DMS53 treated with DMSO at 0.1 percent for 48 hours (cell line): ENCODE measurements around the gene PPP1R13B.
"Not testable (repeated sequence)": the region's sequence is repeated elsewhere in the genome, so short reads cannot be mapped to it uniquely, and the experiment has no call there.

Source experiments
- DNase-seq: peaks from one replicate; lab custom pipeline; 2025; ENCODE audit not compliant: unreplicated experiment; lab: John Stamatoyannopoulos, UW

The PPP1R13B gene

DNA sequence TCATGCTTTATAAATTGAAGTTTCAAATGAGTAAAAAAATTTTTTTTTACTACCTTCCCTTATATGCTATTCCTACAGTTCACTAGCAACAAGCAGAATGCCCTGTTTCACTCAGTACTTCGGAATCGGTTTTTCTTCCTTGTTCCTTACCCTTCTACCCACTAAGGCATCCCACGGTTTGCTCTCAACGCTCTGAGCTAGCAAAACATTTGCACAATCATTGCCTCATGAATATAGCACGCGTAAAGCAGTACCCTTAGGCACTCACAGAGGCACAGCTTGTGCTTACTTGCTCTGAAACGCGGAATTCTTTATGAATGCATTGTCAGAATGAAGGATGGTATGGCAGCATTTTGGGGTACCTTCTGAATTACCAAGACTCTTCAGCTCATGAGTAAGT lies 45.0 kb downstream of the PPP1R13B start:
- no peak for DNase-seq

DNA sequence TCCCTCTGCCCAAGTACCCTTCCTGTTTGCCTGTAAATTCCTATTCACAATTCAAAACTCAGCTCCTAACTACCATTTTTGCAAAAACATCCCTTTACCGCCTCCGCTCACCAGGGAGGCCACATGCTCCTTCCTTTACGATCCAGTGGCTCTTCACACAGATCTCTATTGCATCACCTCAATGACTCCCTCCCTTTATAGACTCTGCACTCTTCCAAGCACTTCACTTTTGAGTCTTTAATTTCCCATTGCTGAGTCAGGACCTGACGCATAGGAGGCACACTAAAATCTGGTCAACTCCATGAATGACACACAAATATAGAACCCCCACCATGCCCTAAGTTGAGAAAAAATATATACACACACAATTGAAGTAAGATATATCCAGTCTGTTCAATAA lies 45.9 kb downstream of the PPP1R13B start:
- no peak for DNase-seq

DNA sequence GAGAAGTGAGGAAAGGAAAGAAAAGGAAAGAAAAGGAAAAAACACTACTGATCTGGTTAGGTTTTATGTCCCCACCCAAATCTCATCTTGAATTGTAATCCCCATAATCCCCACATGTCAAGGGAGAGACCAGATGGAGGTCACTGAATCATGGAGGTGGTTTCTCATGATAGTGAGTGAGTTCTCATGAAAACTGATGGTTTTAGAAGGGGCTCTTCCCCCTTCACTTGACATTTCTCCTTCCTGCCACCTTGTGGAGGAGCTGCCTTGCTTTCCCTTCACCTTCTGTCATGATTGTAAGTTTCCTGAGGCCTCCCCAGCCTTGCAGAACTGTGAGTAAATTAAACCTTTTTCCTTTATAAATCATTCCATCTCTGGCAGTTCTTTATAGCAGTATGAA lies 54.2 kb downstream of the PPP1R13B start:
- not testable (repeated sequence) for DNase-seq

DNA sequence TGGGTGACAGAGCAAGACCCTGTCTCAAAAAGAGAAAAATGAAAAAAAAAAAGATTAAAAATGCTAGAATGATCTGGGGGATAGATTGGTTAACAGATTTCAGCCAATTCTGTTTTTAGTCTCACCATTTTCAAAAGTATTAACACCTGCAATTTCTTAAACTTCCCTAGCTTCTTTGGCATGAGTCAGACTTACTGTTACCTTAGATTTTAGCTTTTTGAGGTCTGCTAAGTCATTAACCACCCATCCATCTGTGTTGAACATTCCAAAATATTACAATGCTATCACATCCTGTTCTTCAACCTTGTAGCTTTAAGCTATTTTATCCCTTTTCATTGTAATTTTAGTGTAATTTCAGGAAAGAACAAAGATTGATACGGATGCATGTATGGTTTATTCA lies 59.3 kb downstream of the PPP1R13B start:
- DNase-seq, result no peak

DNA sequence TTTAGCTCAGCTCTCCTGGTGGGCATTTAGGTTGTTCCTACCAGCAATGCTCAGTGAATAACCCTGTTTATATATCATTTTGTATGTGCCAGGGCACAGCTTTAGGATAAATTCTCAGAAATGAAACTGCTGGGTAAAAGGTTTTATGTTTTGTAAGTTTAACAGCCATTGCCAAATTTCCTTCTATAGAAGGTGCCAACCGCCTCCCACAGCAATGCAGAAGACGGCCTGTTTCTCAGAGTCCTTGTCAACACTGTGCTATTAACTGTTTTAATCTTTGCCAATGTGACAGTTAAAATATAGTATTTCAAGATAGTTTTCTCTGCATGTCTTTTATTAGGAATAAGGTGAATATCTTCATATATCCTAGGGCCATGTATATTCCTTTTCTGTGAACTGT lies 65.0 kb downstream of the PPP1R13B start:
- DNase-seq, result no peak

DNA sequence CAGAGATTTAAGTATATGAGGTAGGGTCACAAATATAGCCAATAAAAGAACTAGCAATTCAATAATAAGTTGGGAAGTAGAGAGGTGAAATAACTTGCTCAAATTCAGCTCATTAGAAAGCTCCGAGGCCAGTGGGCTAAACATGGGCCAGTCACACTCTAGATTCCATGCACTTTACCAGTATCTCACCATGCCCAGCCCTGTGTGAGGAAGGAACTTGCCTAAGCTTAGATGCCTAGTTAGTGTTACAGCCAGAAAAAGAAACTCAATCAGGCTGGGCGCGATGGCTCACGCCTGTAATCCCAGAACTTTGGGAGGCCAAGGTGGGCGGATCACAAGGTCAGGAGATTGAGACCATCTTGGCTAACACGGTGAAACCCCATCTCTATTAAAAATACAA lies 71.1 kb downstream of the PPP1R13B start:
- DNase-seq, result not testable (repeated sequence)

DNA sequence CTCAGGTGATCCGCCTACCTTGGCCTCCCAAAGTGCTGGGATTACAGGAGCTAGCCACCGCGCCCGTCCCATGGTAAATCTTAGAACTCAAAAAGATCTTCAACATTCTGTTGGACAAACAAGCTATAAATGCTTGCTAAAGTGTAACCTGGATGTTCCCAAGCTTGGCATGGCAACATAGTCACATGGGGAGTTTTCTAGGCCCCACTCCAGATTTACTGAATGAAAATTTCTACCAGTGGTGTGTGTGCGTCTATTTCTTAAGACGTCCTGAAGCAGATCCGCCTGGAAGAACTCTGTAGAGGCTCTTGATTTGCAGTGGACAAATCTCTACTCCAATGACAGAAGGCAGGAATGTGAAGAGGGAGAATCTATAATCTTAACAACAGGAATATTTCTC lies 71.9 kb downstream of the PPP1R13B start:
- no peak for DNase-seq

DNA sequence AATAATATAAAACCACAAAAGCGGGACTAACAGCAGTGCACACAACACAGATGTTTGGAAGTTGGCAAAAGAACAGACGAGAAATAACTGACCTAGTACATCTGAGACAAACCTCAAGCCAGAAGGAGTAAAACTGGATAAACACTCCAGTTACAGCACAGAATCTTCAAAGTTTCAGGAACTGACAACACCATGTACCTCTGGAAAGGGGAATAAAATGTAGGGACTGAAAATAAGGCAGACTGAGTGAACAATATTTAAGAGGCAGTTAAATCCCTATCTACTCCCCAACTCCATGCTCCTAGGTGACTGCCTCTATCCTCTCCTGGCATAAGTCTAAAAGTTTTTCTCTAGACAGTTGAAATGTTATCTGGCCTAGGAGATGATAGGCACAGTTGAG lies 73.9 kb downstream of the PPP1R13B start:
- DNase-seq, result no peak

DNA sequence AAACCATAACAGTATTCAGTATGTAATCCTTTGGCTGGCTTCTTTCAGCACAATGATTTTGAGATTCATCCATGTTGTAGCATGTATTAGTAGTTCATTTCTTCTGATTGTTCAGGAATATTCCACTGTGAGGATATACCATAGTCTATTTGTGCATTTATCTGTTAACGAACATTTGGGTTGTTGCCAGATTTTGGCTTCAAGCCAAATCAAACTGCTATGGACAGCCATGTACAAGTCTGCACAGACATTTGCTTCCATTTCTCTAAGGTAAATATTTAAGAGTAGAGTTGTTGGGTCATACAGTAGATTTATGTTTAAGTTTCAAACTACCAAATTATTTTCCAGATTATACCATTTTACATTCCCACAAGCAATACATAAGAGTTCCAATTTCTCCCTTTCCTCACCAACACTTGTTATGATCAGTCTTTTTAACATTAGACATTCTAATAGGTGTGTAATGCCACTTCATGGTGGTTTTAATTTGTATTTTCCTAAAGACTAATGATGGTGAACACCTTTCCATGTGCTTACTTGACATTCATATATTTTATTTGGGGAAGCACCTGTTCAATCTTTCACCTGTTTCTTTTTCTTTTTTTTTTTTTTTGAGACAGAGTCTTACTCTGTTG lies 75.2 kb downstream of the PPP1R13B start:
- DNase-seq, result no peak

DNA sequence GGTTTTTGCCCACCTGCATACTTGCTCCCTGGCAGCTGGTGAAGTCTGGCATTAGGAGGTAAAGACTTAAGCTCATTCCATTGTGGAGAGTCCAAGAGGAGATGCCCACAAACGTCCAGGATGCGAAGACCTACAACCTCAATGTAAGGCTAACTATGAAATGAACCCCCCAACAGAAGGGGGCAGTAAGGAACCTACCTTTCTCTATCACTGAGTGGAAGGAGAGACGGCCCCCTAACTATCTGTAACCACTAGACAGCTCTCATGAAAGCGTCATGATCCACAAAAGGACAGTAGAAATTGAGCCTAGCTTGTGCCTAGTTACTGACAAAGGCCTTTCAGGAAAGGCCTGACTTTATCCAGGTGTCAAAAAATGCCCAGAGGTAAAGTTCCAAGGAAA lies 76.5 kb downstream of the PPP1R13B start:
- DNase-seq, result no peak

DNA sequence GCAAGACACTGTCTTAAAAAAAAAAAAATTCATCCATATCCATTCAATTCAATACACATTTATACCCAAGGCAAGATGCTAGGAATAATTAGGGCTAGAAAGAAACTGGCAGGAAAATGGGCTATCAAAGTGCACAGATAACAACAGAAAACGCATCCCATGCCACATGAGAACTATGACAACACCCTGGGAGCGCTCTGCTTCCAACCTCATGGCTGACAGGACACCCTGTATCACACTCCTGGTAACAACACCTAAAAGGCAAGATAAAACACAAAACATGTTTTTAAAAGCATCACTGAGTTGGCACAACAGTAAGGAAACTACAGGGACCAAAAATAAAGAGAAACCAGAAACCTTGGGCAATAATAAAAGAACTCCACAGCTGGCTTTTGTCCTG lies 76.9 kb downstream of the PPP1R13B start:
- DNase-seq, result no peak

DNA sequence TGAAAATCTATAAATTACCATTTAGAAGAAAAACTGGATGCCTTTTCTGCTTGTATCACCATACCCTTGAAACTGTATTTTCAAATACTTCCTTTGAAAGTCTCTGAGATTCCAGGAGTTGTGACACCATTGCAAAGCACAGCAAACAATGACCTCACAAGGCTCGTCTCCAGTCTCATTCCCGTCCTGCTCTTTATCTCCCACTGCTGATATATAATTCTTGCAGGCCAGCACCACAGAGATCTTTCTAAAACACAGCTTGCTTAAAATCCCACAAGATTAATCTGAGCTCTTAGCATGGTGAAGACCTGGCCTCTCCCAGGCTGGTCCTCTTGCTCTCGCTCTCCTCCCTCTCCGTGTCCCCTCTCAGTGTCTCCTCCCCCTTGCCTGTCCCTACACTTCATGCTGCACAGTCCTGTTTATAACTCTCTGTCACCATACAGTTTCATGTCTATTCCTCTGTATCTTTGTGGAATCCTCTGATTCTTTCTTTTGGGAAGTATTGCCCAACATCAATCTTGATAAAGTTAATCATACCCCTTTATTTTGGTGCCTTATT lies 80.0 kb downstream of the PPP1R13B start:
- DNase-seq, result no peak

DNA sequence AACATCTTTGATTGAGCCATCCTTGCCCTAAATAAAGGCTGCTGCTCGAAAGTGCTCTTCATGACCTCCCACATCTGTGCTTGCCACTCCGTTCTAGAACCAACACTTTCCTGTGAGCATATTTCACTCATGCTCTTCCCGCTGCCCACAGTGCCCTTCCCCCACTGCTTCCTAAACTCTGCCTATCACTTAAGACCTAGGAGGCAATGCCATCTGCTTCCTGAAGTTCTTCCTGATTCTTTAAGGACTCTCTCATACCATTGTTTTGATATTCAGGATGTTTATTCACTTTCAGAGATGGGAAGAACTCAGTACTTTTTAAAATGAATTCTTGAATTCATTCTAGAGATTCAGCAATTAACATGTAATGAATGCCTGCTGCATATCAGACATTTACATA lies 81.8 kb downstream of the PPP1R13B start:
- no peak for DNase-seq

DNA sequence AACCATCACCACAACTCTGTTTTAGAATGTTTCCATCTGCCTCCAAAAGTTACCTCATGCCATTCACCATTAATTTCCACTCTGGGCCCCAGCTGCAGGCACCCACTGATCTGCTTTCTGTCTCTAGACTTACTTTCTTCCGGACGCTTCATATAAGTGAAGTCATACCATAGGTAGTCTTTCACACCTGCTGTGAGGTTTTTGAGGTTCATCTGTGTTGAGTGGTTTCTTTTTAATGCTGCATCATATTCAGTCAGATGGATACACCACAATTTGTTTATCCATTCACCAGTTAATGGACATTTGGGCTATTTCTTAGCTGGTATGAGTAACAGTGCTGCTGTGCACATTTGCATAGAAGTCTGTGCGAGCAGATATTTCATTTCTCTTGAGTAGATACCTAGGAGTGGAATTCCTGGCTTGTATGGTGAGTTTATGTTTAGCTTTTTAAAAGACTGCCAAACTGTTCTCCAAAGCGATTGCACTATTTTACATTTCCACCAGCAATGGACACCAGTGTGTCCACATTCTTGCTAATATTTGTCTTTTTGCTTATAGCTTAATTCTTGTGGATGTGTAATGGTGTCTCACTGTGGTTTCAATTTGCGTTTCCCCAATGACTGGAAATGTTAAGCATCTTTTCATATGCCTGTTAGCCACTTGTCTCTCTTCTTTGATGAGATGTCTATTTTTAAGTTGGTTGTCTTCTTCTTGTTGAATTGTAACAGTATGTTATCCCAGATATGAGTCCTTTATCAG lies 83.5 kb downstream of the PPP1R13B start:
- no peak for DNase-seq

DNA sequence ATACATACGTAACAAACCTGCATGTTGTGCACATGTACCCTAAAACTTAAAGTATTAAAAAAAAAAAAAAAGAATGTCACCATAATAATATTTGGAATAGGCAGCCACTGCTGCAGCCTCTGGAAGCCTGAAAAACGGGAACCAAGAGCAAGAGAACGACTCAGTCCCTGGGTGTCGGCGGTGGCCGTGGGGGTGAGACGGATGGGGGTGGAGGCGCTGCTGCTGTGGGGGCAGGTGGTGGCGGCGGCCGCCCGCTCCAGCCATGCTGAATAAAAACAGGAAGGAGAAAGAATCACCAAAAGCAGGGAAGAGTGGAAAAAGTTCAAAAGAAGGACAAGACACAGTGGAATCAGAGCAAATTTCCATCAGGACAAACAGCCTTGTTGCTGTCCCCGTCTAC lies 84.8 kb downstream of the PPP1R13B start:
- DNase-seq, result no peak

DNA sequence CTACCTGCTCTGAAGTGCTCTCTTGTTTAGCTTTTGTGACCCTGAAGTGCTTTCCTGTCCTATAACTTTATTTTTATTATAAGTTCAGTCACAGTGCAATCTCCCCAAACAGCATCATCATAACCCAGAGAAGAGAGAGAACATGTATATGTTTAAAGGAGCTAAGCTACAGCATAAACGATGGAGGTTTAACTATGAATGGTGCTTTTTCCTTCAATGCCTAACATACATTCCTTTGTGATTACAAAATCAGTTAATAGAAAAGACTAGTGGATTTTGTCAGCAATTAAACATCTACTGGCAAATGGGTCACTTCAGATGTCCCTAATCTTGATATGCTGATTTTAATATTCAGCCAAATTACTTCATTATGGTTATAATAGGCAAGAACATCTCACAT lies 85.3 kb downstream of the PPP1R13B start:
- no peak for DNase-seq

DNA sequence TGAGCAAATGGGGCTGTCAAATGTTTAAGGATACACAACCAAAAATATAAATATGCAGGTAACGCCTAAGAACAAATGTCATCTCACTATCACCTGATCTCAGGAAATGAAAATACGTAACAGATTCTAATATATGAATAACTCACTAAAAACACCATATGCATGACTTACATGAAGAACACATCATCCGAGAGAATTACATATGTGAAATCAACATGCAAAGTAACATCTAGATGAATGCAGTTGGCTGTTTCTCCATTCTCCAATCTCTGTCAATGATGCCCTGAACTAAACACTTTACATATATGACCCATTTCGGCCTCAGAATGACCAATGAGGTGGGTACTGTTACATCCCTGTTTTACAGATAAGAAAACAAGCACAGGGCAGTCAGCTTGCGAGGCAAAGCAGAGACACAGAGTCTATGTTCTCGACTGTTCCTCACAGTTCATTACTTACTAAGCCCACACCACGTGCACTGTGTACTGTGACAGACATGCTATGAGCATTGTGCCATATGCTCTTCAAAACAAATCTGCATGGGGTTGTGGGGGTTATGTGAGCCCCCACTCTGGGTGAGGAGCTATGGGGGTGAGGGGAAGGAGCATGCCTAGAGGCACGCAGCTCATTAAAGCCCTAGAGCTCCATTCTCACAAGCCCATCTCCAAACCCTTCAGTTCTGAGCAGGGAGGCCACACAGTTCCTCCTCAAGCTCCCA lies 89.2 kb downstream of the PPP1R13B start:
- no peak for DNase-seq

DNA sequence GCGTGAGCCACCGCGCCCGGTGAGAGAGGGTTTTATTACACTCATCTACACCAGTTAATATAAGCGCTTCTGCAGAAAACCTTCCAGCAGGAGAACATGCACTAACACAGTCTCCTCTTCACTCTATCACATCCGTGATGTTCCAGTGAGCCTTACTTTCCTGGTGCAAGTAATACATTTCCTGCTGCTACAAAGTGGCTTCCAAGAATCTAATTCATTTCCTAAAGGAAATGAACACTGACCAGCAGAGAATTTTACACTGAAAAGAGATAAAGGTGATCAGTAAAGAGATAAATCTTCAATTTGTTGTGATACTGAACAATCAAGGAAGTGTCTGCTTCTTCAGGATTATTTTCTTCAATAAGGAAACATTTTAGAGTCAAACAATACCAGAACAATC lies 92.3 kb downstream of the PPP1R13B start:
- DNase-seq, result no peak

DNA sequence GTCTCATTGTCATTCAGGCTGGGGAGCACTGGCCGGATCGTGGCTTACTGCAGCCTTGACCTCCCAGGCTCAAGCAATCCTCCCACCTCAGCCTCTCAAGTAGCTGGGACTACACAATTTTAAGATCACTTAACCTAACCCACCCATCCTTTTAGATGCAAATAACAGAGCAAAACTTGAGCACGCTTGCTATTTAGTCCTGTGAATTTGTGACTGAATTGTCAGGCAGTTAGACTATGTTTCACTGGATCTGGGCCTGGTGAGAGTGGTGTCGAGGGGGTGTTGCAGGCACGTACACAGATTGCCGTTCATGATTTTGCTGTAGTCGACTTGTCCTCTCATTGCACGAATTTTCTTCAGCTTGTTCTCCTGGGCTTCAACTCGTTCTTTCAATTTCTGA lies 93.6 kb downstream of the PPP1R13B start:
- DNase-seq, result no peak

DNA sequence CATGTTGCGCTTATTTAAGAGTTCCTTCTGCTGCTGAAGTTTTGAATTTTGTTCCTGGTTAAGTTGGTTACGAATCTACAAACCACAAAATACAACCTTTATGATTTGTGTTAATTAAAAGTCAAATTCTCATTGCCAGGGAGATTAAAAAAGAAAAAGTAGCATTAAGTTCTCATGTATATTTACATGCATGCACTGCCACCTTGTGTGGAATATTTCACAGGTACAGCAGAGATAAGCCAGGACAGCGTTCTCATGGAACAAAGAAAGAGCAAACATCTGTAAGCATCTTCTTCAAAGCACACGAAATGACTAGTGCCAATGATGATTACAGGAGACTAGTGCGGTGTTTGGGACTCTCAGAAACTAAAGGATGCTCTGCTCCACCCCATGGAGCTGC lies 97.5 kb downstream of the PPP1R13B start:
- DNase-seq, result no peak

DNA sequence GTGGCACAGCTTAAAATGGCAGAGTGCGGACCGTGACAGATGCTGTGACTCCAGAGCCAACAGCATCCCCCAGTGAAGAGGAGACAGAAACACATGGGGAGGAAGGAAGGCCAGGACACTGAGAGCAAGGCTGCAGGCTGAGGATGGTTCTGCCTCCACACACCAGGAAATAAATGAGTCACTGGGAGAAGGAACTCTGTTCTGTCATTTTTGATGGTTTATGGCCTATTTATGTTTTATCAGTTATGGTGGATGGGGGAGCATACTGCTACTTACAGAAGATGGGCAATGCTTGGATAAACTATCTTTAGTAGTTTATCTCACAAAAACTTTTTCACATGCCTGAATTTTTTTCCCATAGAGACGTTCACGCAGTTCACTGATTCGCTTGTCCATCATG lies 97.9 kb downstream of the PPP1R13B start:
- no peak for DNase-seq

DNA sequence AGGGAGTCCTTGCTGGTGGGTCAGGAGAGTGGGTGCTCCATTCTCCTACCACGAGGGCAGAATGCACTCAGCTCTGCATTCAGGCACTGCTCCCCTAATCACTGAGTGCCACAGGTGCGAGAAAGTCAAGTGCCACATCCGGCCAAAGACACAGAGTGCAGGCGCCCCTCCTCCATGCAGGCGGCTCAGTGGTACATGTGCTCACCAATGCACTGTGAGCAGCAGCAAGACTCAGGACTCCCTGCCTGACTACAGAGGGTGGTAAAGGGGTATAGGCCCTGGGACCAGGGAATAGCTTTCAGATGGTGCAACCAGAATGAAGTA lies 98.9 kb downstream of the PPP1R13B start:
- DNase-seq, result no peak
